Activated CD4-positive, CD25-positive, alpha-beta regulatory T cell treated with anti-CD3 and anti-CD28 coated beads, Interleukin-2, amount 50 U/mL, for 24 hours (primary cell): ENCODE data around the gene SHISA7.

ENCODE experiments used
- ATAC-seq, 2 donors: fragments of 150-1000 bp; cut with Tn5 transposase; one replicate each; pipeline ENCODE4 v1.10.0; 2021; ENCODE audit warnings: mild to moderate bottlenecking in 1 of 2, moderate library complexity in 1 of 2

SHISA7 gene

DNA sequence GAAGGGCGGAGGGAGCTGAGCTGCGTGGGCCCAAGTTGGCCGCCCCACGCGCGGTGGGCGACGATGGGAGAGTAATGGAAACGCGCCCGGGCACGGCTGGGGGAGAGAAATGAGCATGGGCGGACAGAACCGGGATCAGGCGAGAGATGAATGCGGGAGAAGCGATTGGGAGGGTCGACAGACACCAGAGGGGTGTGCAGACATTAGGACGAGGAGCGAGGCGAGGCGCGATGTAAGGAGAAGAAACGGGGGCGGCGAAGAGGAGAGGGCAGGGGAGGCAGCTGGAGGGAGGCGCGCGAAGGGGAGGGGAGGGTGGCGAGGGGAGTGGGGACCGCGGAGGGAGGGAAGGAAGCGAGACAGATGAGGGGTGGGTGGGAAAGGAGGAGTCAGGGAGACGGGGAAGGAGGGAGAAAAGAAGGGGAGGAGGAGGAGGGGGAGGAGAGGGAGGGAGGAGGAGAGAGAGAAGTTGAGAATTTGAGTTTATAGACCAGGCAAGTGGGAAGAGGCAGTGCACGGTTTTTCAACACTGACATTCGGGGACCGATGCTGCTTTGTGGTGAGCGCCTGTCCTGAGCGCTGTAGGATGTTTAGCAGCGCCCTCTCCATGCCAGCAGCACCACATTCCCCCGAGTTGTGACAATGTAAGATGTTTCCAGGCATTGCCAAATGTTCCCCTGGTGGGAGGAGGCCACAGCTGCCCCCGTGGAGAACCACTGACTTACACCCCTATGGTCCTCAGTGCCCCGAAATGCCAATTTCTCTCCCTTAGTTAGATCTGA lies at the start of gene SHISA7:
TSS of gene SHISA7 (minus strand) at position 256 of the 779 bp plus-strand sequence. CDS start 437 bp downstream, outside the sequence.
- ATAC-seq: no peak

DNA sequence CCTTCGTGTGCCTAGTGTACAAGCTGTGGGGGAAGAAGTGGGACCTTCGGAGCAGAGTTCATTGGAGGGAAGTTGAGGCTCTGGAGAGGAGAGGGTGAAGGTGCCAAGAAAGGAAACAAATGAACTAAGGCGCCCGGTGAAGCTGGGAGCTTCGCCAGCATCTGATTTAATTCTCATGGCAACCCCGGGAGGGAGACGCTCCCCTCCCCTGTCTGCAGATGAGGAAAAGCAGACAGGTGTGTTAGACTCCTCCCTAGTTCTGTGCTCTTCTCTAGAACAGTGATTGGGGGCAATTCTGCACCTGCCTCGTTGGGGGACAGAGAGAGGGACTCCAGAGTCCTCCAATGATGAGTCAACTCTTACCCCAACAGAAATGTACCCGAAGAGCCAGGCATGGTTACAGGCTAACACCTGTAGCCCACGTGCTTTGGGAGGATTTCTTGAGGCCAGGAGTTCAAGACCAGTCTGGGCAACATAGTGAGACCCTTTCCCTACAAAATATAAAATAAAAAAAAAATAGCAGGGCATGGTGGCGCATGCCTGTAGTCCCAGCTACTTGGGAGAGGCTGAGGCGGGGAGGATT lies 49.4 kb upstream of the SHISA7 start:
- ATAC-seq: no peak

DNA sequence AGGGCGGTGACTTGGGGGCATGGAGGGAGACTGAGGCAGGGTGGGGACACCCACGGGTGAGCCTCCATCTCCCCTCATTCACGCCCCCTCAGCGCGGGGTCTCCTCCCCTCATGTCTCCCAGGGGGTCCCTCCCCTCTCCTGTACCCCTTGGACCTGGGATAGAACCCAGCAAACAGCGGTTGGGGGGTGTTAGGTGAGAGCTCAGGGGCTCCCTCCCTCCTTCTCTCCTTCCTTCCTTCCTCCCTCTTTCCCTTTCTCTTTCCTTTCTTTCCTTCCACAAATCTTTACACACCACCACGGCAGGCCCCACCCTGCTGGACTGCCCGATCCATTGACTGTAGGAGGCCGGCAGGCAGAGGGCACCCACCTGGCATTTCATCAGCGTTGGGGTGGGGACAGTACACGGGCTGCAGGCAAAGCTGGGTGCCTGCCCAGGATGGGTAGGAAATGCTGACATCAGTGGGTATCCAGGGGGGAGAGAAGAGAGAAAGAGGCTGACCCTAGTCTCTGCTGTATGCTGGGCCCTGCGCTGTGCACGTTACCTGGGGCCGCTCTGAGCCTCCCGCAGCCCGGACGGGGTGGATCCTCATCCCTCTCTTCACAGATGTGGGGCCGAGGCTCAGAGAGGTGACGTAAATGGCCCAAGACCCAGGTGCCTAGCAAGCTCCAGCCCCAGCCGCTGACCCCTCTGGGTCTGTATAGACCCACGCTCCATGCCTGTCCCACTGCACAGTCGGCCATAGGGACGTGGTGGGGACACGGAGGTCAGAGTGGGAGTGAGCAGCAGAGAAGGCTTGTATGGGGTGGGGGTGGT lies 48.7 kb upstream of the SHISA7 start:
- ATAC-seq: no peak

DNA sequence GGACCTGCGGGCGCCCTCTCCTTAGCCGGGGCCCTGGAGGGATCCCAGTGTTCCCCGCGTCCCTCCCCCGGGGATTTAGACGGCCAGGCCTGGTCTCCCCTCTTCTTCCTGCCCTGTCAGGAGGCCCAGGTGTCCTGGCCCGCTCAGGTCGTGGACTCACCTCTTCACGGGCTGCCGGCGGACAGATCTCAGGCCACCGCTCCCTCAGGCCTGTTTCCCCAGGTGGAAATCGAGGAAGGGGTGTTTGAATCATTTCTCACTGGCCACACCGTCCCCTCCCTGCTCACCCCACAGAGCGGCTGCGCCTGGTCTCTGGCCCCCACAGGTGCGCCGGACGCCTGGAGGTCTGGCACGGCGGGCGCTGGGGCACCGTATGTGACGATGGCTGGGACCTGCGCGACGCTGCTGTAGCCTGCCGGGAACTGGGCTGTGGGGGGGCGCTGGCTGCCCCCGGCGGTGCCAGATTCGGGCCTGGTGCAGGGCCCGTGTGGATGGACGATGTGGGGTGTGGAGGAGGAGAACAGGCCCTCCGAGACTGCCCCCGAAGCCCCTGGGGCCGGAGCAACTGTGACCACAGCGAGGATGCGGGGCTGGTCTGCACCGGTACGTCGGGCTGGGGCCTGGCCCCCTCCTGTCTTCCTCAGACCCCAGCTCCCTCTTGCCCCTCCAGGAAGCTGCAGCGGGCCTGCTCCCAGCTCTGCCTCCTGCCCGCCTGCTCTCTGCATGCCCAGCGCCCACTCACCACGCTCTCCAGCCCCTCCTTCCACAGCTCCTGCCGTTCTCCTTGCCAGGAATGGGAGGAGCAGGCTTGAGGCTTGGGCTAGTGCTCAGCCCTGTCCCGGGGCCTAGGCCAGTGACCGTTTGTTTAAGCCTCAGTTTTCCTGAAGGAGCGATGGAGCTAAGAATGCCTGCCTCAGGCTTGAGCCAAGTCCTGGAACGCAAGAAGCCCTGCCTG lies 47.7 kb upstream of the SHISA7 start:
- no peak for ATAC-seq

DNA sequence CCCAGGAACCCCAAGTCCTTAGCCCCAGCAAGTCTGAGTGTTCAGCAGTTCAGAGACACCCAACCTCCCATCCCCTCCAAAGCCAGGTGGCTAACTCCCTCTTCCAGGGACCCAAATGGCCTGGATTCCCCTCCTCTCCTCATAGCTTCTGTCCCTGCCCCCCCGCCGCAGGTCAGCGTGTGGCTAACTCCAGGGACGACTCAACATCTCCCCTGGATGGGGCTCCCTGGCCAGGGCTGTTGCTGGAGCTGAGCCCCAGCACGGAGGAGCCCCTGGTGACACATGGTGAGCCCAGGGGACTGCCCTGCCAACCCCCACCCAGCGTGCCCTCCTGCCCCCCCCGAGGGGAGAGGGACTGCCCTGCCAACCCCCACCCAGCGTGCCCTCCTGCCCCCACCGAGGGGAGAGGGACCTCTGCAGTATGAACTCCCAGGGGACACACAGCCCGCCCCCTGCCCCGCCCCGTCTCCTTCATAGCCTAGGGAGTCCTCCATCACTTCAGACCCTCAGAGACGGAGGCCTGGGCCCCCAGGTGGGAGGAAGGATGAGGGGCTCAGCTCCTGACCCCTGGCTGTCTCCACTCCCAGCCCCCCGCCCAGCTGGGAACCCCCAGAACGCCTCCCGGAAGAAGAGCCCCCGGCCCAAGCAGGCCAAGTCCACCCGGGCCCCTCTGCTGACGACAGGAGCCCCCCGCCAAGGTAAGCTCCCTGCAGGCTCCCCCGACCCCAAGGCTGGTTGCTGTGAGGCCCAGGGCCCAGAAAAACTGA lies 46.8 kb upstream of the SHISA7 start:
- ATAC-seq: no peak

DNA sequence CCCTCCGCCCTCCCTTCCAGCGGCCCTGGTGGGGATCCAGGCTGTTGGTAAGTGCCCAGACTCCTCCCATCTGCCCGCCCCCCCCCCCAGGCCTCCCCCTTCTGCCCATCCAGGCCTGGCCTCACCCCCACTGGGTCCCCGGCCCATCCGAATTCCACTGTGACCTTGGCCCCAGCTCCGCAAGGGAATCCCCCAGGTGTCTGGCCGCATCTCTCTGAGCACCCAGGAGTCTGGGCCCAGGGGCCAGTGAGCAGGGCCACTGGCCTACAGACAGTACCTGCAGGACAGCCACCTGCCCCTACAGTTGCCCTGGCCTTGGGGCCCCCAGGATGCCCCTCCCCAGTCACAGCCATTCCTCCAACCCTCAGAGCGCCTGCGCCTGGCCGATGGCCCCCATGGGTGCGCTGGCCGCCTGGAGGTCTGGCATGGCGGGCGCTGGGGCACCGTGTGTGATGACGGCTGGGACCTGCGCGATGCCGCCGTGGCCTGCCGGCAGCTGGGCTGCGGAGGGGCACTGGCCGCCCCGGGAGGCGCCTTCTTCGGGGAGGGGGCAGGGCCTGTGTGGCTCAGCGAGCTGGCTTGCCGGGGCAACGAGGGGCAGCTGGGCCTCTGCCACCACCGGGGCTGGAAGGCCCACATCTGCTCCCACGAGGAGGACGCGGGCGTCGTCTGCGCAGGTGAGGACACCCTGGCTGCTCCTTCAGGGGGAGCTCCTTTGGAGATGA lies 46.0 kb upstream of the SHISA7 start:
- ATAC-seq: no peak

DNA sequence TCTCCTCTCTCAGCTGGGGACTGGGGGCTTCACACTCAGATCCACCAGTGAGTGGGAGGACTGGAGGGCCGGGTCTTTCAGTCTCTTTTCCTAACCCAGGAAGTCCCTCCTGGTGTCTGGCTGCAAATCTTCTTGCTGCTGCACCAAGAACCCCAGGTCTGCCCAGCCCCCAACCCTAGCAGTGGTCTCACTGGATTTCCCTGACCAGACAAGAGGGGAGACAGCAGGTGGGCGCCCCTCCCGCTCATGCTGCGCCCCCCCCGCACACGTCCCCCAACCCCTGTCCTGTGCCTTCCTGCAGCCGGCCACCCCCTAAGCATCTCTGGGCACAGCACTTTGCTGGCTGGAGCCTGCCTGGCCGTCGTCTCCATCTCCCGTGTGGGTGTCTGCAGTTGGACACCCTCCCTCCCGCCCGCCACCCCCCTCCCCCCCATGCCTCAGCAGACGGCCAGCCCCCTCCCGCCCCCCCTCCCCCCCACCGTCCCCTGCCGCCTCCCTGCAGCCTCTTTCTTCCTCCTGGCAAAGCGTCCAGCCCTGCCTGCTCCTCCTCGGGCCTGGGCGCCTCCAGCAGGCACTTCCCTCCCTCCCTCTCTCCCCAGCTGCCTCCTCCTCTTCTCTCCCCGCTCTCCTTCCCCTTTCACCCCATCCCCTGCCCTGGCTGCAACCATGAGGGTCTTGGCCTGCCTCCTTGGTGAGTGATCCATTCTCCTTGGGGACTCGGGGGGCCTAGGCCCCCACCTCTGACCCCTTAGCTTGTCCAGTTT lies 45.0 kb upstream of the SHISA7 start, which contains the start of gene SSC5D:
TSS of gene SSC5D (plus strand) at position 513 of the 764 bp plus-strand sequence. CDS start at position 667, 154 bp downstream.
- no peak for ATAC-seq

DNA sequence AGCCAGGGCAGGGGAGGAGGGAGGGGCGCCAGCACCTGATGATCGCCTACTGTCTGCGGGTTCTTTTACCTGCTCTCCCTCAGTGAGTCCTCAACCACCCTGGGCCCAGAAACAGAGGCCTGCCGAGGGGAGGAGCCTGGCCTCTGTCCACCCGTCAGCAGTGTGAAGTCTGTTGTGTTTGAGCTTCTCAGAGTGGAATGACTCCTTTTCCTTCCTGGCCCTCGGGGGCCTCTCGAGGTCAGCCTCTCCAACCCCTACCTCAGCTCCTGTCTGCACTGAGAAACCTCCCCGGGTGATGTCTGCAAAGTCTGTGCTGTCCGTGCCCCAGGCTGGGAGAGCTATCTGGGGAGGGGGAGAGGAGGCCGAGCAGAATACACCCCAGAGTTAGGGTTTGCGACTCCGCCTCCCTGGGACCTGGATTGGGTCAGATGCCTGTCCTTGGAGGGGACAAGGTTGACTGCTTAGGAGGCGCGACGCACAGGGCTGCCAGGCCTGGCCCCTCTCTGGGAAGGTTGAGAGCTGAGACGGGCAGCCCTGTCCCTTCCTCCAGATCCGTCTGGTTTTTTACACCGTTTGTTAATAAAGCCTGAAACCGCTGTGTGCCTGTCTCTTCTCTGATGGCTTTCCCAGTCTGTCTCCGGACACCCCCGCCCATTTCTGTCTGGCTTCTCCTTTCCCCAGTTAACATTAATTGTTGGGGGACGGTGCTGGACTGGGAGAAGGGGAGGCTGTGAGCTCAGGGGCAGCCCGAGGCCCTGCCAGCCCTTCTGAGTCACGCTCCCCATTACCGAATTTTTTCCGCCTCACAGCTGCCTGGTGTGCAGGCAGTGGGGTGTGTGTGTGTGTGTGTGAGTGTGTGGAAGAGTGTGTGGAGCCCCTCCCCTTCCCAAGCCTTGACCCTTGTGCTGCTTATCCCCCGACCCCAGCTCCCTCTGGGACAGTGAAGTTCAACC lies 44.1 kb upstream of the SHISA7 start:
- peak; percentile 40 to 55 for ATAC-seq

DNA sequence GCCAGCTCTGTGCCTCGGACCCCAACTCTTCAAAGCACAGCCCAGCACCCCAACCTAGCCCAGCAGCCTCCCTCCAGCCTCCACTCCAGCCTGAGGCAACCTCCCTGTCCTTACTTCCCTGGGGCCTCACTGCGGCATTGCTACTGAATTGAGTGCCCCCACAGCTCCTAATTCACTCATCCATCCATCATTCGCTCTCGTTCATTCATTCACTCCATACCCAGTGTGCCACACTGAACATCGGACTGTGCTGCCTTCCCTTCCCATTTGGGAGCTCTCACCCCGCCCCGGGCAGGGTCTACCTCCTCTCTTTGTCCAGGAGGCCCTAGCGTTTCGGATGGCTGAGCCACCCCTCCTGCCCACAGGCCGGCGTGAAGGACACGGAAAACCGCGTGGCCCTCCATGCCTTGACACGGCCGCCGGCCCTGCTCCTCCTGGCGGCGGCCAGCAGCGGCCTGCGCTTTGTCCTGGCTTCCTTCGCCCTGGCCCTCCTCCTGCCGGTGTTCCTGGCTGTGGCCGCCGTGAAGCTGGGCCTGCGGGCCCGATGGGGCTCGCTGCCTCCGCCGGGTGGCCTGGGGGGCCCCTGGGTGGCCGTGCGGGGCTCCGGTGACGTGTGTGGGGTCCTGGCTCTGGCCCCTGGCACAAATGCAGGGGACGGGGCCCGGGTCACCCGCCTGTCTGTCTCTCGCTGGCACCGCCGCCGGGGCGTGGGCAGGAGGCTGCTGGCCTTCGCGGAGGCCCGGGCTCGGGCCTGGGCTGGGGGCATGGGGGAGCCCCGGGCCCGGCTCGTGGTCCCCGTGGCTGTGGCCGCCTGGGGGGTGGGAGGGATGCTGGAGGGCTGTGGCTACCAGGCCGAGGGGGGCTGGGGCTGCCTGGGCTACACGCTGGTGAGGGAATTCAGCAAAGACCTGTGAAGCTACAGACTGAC lies 43.2 kb upstream of the SHISA7 start:
- ATAC-seq: no peak

DNA sequence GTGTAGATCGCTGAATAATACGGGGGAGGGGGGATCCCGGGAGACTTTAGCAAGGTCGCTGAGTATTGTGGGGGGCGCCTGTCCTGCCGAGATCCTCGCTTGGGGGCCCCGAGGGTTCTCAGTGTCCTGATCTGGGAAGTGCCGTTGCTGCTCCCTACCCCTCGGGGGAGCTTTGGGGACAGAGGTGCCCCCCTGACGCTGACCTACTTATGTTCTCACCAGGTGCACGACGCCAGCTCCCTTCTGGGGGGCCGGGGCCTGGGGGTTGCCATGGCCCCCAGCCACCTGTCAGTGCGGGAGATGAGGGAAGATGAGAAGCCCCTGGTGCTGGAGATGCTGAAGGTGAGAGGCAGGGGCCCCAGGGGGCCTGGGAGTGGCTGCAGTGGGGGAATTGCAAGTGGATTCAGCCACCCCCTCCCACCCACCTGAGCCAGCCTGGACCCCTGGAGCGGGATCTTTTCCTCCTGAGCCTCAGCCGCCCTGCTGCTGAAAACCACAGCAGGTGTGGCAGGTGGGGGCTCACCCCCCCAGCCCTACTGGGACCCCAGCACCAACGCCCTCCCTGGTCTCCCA lies 42.4 kb upstream of the SHISA7 start:
- no peak for ATAC-seq

DNA sequence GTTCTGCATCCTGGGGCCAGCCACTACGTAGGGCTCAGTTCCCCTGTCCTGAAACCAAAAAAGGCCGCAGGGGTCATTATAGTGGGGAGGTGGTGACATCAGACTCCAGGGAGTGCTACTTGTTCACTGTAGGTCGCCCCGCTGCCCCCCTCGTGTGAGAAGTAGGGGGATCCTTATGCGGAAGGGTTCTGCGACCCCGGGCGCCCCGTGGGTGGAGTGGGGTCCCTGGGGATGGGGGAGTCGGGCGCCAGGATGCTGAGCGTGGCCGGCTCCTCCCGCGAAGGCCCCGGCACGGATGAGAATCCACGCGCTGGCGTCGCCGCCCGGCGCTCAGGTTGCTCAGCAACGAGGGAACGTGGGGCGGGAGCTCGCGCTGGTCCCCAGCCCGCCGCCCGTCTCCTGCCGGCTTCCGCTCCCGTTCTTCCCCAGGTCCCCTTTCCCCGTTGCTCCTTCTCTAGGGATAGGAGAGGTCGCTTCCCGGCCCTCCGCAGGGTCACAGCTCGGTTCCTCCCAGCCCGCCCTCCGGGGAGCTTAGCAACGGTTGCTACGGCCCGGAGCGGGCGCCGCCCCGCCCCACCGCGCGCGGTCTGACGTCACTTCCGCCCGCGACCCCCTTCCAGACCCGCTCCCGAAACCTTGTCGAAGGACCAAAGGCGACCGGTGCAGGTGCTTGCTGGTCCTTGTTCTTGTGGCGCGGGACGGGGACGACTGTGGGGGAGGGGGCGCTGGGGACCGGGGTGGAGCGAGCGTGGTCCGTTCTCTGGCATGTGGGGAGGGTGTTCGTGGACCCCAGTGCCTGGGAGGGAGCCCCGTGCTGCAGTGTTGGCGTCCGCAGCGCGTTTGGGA lies 41.7 kb upstream of the SHISA7 start, which contains the start of gene NAT14:
TSS of gene NAT14 (plus strand) at position 596 of the 846 bp plus-strand sequence. CDS start 521 bp downstream, outside the sequence.
- peak; percentile 74 to 78 for ATAC-seq

DNA sequence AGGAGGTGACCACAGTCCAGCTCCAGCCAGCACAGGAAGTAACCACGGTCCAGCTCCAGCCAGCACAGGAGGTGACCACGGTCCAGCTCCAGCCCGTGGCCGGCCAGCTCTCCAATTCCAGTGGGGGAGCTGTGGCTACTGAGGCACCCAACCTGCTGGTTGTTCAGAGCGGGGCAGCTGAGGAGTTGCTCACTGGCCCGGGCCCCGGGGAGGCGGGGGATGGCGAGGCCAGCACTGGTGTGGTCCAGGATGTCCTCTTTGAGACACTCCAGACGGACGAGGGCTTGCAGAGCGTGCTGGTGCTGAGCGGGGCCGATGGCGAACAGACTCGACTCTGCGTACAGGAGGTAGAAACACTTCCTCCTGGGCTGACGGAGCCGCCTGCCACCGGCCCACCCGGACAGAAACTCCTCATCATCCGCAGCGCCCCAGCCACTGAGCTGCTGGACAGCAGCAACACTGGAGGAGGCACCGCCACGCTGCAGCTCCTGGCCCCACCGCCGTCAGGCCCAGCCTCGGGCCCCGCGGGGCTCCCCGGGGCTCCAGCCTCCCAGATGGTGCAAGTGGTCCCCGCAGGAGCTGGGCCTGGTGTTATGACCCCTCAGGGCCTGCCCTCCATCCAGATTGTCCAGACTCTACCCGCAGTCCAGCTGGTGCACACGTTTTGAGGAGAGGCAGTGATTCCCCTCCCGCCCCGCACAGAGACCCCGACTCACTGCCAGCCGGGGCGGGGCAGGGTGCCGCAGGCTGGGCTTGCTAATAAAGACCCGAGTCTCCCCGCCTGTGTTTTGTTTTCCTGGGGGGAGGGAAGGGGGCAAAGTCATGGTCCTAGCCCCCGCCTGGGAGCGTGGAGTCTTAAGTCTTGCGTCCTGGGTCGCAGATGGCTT lies 40.8 kb upstream of the SHISA7 start:
- no peak for ATAC-seq

DNA sequence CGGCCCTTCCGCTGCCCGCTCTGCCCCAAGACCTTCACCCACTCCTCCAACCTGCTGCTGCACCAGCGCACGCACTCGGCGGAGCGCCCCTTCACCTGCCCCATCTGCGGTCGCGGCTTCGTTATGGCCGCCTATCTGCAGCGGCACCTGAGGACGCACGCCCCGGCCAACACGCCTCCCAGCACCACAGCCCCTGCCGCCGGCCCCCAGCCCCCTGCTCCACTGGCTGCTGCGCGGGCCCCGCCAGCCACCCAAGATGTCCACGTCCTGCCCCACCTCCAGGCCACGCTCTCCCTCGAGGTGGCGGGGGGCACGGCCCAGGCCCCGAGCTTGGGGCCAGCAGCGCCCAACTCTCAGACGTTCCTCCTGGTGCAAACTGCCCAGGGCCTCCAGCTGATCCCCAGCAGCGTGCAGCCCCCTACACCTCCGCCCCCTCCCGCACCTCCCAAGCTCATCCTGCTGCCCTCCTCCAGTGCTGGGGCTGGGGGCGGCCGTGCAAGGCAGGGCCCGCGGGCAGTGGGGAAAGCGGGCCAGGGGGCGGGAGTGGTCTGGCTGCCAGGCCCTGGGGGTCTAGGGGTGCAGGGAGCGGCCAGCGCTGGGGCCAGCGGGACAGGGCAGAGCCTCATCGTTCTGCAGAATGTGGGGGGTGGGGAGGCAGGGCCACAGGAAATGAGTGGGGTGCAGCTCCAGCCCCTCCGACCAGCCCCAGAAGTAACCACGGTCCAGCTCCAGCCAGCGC lies 40.0 kb upstream of the SHISA7 start:
- ATAC-seq: no peak
